Activated CD4-positive, alpha-beta T cell treated with anti-CD3 and anti-CD28 coated beads, Interleukin-2, amount 50 U/mL, for 1 hour (primary cell): Measurements from ENCODE around the gene ARHGAP18.
"Not testable (repeated sequence)": the region's sequence is repeated elsewhere in the genome, so short reads cannot be mapped to it uniquely, and the experiment has no call there.

ENCODE experiments used
- DNase-seq: peaks from one replicate; pipeline ENCODE4 v3.0.0-alpha.2; 2020

Gene ARHGAP18

GRCh38 chr6:129570929-129571328, 139.0 kb downstream of the ARHGAP18 start:
- DNase-seq = not testable (repeated sequence)

- DNase-seq = no peak
Observed at GRCh38 chr6:129568015-129568414, 142.0 kb downstream of the ARHGAP18 start.

- DNase-seq = peak; percentile 14
Observed at GRCh38 chr6:129567374-129567773, 142.6 kb downstream of the ARHGAP18 start.

GRCh38 chr6:129565811-129566210, 144.2 kb downstream of the ARHGAP18 start:
- DNase-seq = no peak

- no peak for DNase-seq
Observed at GRCh38 chr6:129565366-129565765, 144.6 kb downstream of the ARHGAP18 start.

GRCh38 chr6:129558248-129558647, 151.7 kb downstream of the ARHGAP18 start:
- no peak for DNase-seq

- DNase-seq = no peak
Observed at GRCh38 chr6:129555206-129555832, 154.7 kb downstream of the ARHGAP18 start.

- DNase-seq = no peak
Observed at GRCh38 chr6:129552413-129552812, 157.6 kb downstream of the ARHGAP18 start.

- DNase-seq = no peak
Observed at GRCh38 chr6:129551486-129551885, 158.5 kb downstream of the ARHGAP18 start.

GRCh38 chr6:129546702-129547101, 163.3 kb downstream of the ARHGAP18 start:
- no peak for DNase-seq

GRCh38 chr6:129544892-129545612, 164.9 kb downstream of the ARHGAP18 start:
- DNase-seq = no peak

- no peak for DNase-seq
Observed at GRCh38 chr6:129543981-129544380, 166.0 kb downstream of the ARHGAP18 start.

- no peak for DNase-seq
Observed at GRCh38 chr6:129542705-129543104, 167.3 kb downstream of the ARHGAP18 start.

- no peak for DNase-seq
Observed at GRCh38 chr6:129539032-129539431, 170.9 kb downstream of the ARHGAP18 start.

- DNase-seq = no peak
Observed at GRCh38 chr6:129536271-129536670, 173.7 kb downstream of the ARHGAP18 start.

GRCh38 chr6:129534926-129535325, 175.1 kb downstream of the ARHGAP18 start:
- no peak for DNase-seq
